ENCODE results near the gene MPLKIP.
"Not testable (repeated sequence)": the region's sequence is repeated elsewhere in the genome, so short reads cannot be mapped to it uniquely, and the experiment has no call there.

The MPLKIP gene

GRCh38 chr7:40135317-40135610 lies 842 bp upstream of the MPLKIP start:
- DNase-seq, result no peak

GRCh38 chr7:40133561-40134427 lies 628 bp downstream of the MPLKIP start:
- DNase-seq, result no peak

GRCh38 chr7:40122940-40123254 lies 11.5 kb downstream of the MPLKIP start:
- no peak for DNase-seq

- DNase-seq, result not testable (repeated sequence)
Observed at GRCh38 chr7:40122100-40122939, 12.1 kb downstream of the MPLKIP start.

- no peak for DNase-seq
Observed at GRCh38 chr7:40120020-40120419, 14.4 kb downstream of the MPLKIP start.

- DNase-seq, result not testable (repeated sequence)
Observed at GRCh38 chr7:40118201-40118600, 16.2 kb downstream of the MPLKIP start.

- DNase-seq, result not testable (repeated sequence)
Observed at GRCh38 chr7:40117199-40117598, 17.2 kb downstream of the MPLKIP start.

GRCh38 chr7:40115936-40116335 lies 18.5 kb downstream of the MPLKIP start:
- no peak for DNase-seq

- DNase-seq, result no peak
Observed at GRCh38 chr7:40105879-40106473, 28.4 kb downstream of the MPLKIP start.

GRCh38 chr7:40102897-40103296 lies 31.5 kb downstream of the MPLKIP start:
- DNase-seq, result no peak

GRCh38 chr7:40101201-40101600 lies 33.2 kb downstream of the MPLKIP start:
- no peak for DNase-seq

GRCh38 chr7:40099837-40100236 lies 34.6 kb downstream of the MPLKIP start:
- no peak for DNase-seq

GRCh38 chr7:40098810-40099209 lies 35.6 kb downstream of the MPLKIP start:
- no peak for DNase-seq

- DNase-seq, result no peak
Observed at GRCh38 chr7:40097728-40098127, 36.7 kb downstream of the MPLKIP start.

GRCh38 chr7:40095695-40096327 lies 38.6 kb downstream of the MPLKIP start:
- no peak for DNase-seq

GRCh38 chr7:40095230-40095629 lies 39.2 kb downstream of the MPLKIP start:
- no peak for DNase-seq

GRCh38 chr7:40093631-40094350 lies 40.6 kb downstream of the MPLKIP start:
- no peak for DNase-seq

GRCh38 chr7:40092182-40092581 lies 42.2 kb downstream of the MPLKIP start:
- DNase-seq, result no peak

GRCh38 chr7:40077849-40078248 lies 56.6 kb downstream of the MPLKIP start:
- no peak for DNase-seq

Measured in right kidney (tissue), 1 donor.